Lower leg skin (tissue), 4 donors: ENCODE data around the gene ADAM29. TPM values are rescaled to one million over a fixed set of nuclear protein-coding genes. Genes with fewer than 3 reads are reported as not detected.
"Not testable (repeated sequence)": the region's sequence is repeated elsewhere in the genome, so short reads cannot be mapped to it uniquely, and the experiment has no call there.

ENCODE experiments used
- DNase-seq, 2 donors: peaks; one replicate each; pipeline ENCODE4 v3.0.0-alpha.2; 2019; ENCODE audit warnings: low spot score in 2 of 2
- H3K4me3 ChIP-seq: fragments of 200-600 bp; sonication (generic); 2 replicates; pipeline ENCODE4 v1.5.1; 2017; ENCODE audit warnings: mild to moderate bottlenecking, low read depth; ENCODE audit not compliant: poor library complexity, severe bottlenecking
- POLR2A ChIP-seq, 2 donors: fragments of 450-650 bp; IDR thresholded peaks; one replicate each; pipeline ENCODE4 v1.6.1; 2016 to 2017; ENCODE audit warnings: antibody characterized with exemption in 2 of 2, mild to moderate bottlenecking in 1 of 2, moderate library complexity in 1 of 2
- WGBS, 2 donors: methylation state at CpG; one replicate each; pipeline ENCODE4 v1.1.5; 2018; 5-methylcytosine and 5-hydroxymethylcytosine counted together
- intact Hi-C: fragments of 100-400 bp; cut with DNase I; formaldehyde crosslinking; loops from one replicate; pipeline ENCODE4 v1.15.0; 2023; ENCODE audit warnings: low total_unique reads
- total RNA-seq, 4 donors: library from RNA; depleted of rRNA; stranded (reverse); fragments of >200 nt; gene quantifications; one replicate each; pipeline ENCODE4 v1.1.0, GENCODE V29; 2016
- TF ChIP-seq, protein P1 (sequence below), 3 donors: fragments of 450-650 bp; IDR thresholded peaks; one replicate each; pipeline ENCODE4 v1.5.1; 2016; ENCODE audit warnings: antibody characterized with exemption in 3 of 3, mild to moderate bottlenecking in 3 of 3, moderate library complexity in 2 of 3

Gene ADAM29
- total RNA-seq = not detected

DNA sequence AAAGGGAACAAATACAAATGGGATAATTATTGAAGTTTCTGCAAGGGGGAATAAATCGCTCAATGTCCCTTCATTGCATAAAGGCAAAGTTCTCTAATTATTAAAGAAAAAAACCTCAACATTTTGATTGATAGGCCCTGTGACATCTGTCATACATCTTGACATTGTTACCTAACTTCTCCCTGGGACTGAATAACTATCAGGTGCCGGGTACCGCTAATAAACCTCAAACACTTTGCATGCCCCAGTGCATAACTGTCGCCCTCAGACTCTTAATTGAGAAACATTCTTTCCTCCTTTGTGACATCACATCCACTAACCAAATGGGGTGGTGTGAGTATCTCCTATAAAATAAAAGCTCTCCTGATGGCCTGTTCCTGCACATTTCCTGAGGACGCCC is at the start of gene ADAM29:
TSS of gene ADAM29 (plus strand) at position 301 of the 400 bp plus-strand sequence. CDS start 57,168 bp downstream, outside the sequence.
- WGBS, 2 donors = 87 to 91% methylated on average over 5 of the region's 5 CpGs
- TF ChIP-seq, protein P1, sequence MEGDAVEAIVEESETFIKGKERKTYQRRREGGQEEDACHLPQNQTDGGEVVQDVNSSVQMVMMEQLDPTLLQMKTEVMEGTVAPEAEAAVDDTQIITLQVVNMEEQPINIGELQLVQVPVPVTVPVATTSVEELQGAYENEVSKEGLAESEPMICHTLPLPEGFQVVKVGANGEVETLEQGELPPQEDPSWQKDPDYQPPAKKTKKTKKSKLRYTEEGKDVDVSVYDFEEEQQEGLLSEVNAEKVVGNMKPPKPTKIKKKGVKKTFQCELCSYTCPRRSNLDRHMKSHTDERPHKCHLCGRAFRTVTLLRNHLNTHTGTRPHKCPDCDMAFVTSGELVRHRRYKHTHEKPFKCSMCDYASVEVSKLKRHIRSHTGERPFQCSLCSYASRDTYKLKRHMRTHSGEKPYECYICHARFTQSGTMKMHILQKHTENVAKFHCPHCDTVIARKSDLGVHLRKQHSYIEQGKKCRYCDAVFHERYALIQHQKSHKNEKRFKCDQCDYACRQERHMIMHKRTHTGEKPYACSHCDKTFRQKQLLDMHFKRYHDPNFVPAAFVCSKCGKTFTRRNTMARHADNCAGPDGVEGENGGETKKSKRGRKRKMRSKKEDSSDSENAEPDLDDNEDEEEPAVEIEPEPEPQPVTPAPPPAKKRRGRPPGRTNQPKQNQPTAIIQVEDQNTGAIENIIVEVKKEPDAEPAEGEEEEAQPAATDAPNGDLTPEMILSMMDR (IDR thresholded peaks at IDR 0.05) = no peak
- no peak within 1 kb of the TSS for H3K4me3 ChIP-seq
- intact Hi-C loops = no loop called here
- DNase-seq = no peak

DNA sequence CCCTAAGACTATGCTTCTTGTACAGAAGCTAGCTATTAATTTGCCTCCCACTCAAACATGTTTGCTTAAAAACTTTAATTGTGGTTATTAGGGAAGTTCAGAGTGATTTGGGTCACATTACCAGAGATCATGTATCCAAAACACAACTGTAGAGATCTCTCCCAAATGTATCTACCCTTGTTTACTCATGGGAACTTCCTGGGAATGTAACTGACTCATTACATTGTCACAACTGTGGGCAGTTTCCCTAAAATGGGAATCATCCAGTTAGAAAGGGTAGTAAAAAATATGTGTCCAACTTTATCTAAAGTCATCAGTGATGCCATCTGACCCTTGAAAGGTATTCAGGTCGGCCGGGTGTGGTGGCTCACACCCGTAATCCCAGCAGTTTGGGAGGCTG is 48.8 kb upstream of the ADAM29 start:
- WGBS, 2 donors = 65 to 90% methylated on average over 3 of the region's 3 CpGs
- intact Hi-C loops = no loop called here
- H3K4me3 ChIP-seq = no peak overlapping the region
- DNase-seq = no peak
- TF ChIP-seq, protein P1 (IDR thresholded peaks at IDR 0.05) = no peak
- no peak for TF ChIP-seq POLR2A (IDR thresholded peaks at IDR 0.05)

DNA sequence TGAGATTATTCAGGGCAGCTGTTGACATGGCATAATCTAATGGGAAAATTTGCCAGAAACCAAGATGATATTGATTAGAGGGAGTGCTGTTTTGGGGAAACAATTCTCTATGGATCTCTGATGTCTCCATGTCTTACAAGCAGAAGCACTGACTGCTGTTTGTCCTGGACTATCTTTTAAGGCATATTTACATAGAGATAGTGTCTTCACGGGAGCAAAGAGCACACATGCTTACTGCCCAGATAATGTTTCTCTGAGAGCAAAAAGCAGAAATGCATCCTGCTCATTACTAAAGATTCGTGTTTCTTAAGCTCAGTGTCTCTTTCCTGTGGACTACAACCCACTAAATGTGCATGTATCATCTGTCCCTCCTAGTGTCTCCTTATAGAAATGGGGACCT is 47.8 kb upstream of the ADAM29 start:
- intact Hi-C loops = no loop called here
- TF ChIP-seq POLR2A (IDR thresholded peaks at IDR 0.05) = no peak
- TF ChIP-seq, protein P1 (IDR thresholded peaks at IDR 0.05) = no peak
- H3K4me3 ChIP-seq = no peak overlapping the region
- WGBS, 2 donors = 40 to 45% methylated on average over 2 of the region's 2 CpGs
- DNase-seq = no peak

DNA sequence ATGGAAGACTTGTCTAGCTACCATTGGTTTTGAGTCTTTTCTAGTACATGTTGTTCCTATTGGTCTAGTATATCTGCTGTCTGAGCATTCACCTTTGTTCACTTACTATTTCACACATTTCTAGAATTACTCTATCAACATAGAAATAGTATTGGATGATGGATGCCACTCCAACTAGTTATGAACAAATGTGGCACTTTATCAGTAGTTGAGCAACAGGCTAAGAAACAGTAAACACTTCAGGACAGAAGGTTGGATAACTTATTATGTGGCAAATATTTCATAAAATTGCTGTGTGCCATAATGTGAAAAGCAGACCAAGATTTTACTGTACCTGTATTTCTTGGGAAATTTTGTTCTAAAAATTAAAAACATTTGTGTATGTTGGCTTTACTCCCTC is 46.8 kb upstream of the ADAM29 start:
- TF ChIP-seq, protein P1 (IDR thresholded peaks at IDR 0.05) = no peak
- TF ChIP-seq POLR2A (IDR thresholded peaks at IDR 0.05) = no peak
- DNase-seq = no peak
- H3K4me3 ChIP-seq = no peak overlapping the region
- intact Hi-C loops = no loop called here

DNA sequence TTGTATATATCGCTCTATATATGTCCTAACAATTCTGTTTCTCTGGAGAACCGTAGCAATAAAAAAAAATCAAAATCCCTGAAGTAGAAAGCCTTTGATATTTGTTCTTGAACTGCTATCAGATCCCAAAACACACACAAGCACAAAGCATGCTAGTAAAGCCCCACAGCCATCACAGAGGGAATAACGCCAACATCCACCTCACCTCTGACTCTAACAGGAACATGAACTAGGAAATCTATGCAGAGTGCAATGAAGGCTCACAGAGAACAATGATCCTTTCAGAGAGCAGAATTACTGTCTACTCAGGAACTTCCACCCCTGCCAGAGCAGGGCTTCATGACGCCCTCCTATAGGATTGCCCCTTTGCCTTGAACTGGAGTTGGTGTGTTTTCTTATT is 45.0 kb upstream of the ADAM29 start:
- 47 to 52% methylated on average over 4 of the region's 4 CpGs for WGBS, 2 donors
- H3K4me3 ChIP-seq, intact Hi-C loops, DNase-seq: not testable (repeated sequence)

DNA sequence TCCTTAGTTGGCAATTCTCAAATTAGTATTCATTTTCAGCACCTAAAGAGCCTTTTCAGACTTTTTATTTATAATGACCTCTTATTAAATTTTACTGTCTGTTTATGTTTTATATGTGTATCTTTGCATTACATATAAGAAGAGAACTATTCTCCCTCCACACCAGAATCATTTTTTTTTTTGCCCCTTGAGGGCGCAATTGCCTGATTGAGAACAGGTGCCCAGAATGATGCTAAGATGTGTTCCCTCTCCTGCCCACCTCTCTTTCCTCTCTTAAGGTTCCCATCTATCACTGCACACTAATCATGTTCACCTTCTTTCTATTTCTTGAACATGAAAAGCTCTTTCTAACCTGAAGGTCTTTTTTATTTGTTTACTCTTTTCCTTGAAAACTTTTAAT is 44.2 kb upstream of the ADAM29 start:
- no peak for TF ChIP-seq POLR2A (IDR thresholded peaks at IDR 0.05)
- TF ChIP-seq, protein P1 (IDR thresholded peaks at IDR 0.05) = no peak
- DNase-seq = no peak
- WGBS, 2 donors = 50 to 58% methylated on average over 1 of the region's 1 CpG
- intact Hi-C loops = no loop called here
- H3K4me3 ChIP-seq = no peak overlapping the region
